ENCODE measurements around the gene FBXO36.

Gene FBXO36

DNA sequence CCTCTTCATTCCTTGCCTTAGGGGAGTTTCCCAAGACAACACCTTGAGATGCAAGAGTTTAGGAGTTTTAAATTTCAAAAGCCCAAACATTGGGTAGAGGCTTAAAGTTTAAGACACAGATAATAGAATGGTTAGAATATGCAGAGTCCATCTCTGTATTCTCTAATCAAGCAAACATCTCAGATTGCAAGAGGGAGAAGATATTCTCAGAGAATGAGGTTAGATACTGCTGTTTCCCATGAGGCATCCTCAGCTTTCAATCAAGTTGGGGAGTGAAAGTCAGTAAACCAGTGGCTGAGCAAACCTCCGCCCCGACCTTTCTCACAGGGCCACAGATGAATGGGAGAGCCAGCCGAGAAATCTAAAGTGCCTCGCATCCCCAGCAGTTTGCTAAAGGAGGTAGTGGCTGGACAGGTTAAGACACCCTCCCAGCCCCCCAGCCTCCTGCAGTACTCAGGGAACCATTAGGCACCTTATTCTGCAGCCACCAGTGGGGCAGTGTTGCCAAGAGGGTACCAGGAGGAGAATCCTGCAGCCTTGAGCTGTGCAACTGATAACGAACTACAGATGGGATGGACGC lies 30.0 kb downstream of the FBXO36 start:
- TF ChIP-seq, protein P1, sequence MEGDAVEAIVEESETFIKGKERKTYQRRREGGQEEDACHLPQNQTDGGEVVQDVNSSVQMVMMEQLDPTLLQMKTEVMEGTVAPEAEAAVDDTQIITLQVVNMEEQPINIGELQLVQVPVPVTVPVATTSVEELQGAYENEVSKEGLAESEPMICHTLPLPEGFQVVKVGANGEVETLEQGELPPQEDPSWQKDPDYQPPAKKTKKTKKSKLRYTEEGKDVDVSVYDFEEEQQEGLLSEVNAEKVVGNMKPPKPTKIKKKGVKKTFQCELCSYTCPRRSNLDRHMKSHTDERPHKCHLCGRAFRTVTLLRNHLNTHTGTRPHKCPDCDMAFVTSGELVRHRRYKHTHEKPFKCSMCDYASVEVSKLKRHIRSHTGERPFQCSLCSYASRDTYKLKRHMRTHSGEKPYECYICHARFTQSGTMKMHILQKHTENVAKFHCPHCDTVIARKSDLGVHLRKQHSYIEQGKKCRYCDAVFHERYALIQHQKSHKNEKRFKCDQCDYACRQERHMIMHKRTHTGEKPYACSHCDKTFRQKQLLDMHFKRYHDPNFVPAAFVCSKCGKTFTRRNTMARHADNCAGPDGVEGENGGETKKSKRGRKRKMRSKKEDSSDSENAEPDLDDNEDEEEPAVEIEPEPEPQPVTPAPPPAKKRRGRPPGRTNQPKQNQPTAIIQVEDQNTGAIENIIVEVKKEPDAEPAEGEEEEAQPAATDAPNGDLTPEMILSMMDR (IDR thresholded peaks at IDR 0.05) = no peak

DNA sequence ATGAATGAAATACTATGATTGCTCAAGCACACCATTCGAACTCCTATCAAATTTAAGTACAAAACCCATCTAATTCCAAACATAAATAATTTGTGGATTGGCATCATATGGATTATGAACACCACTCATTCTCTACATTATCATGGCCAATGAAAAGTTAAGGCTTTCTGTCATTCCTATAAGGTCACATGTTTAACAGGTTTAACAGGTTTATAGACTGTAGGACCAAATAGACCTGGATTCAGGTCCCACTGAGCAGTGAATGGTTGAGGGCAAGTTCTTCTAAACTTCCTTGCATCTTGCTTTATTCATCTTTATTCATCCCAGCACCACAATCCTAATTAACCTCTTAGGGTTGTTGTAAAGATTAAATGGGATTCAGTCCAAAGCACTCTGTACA lies 33.4 kb downstream of the FBXO36 start:
- TF ChIP-seq, protein P1 (IDR thresholded peaks at IDR 0.05) = no peak

DNA sequence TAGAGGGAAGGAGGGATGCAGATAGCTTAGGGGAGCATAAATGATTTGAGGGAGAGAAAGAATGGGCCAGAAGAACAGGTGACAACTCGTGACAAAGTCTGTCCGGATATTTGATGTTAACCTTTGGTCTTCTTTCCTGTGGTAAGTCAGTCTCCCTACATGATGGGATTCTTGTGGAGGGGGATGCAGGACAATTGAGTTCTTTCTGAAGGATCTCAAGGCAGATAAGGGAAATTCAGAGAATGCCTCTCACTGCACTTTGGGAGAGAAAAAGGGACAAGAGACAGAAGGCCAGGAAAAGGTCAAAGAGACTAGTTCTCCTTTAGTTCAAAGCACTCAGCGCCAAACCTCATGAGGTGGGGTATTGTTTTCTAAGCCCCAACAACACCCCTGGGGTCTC lies 34.2 kb downstream of the FBXO36 start:
- TF ChIP-seq, protein P1 (IDR thresholded peaks at IDR 0.05) = no peak

DNA sequence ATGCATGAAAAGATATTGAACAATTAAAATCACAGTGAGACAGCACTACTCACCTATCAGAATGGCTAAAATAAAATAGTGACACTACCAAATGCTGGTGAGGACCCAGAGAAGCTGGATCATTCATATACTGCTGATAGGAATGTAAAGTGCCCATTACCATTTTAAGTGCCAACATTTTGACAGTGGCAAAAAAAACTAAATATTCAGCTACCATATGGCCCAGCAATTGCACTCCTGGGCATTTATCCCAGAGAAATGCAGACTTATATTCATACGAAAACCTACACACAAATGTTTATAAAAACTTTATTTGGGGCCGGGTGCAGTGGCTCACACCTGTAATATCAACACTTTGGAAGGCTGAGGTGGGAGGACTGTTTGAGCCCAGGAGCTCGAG lies 47.6 kb downstream of the FBXO36 start:
- TF ChIP-seq, protein P1 (IDR thresholded peaks at IDR 0.05) = no peak

DNA sequence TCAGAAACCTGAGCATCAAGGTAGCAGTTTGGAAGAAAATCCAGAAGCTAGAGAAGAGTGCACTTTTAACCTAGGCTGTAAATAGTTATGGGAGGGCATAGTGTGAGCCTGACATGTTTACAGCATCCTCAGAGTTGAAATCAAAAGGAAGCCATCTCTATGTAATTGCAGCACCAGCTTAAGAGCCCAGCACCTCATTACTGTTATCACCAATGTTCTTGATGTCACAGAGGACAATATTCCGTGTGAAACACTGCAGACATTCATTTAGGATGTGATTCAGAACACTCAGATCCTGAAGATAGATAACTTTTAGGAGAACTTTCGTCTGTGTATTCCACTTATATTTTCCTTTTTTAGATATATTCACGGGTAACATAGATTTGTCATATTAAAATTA lies 48.1 kb downstream of the FBXO36 start:
- TF ChIP-seq, protein P1 (IDR thresholded peaks at IDR 0.05) = no peak

DNA sequence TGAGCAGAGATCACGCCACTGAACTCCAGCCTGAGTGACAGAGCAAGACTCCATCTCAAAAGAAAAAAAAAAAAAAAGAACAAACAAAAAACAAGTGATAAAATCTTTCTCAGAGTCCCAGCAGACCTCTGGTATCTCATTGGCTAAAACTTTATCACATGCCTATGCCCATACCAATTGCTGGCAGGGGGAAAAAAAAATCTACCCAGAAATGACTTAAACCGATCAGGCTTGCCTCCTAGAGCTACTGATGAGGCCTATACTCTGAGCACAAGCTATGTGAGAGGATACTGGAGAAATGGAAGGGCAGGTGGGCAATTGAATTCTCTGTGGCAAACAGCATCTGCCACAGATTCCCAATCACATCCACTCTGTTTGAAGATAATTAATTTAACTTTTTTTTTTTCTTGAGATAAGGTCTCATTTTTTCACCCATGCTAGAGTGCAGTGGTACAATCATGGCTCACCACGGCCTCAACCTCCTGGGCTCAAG lies 49.0 kb downstream of the FBXO36 start:
- TF ChIP-seq, protein P1 (IDR thresholded peaks at IDR 0.05) = no peak

DNA sequence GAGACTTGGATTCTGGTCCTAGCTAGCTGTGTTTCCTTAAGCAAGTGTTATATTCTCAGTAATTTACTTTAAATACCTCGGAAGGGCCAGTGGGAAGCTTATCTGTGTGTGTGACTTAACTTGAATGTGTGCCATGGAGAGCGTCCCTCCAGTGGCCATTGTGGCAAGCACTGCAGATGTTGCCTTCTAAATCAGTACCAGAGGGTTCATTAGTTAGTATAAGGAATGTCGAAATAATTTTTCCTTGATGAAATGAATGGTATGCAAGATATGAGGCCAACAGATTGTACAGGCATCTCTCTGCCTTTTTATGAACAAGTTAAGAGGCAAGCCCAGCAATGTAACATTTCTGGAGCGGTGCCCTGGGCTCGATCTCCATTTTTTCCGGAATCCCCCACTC lies 52.0 kb downstream of the FBXO36 start:
- TF ChIP-seq, protein P1 (IDR thresholded peaks at IDR 0.05) = peak; percentile 13; the same call in 1 of the 2 replicates
